ENCODE data around the gene SLC27A1.
"Not testable (repeated sequence)": the region's sequence is repeated elsewhere in the genome, so short reads cannot be mapped to it uniquely, and the experiment has no call there.

GRCh38 chr19:17518654-17519053 lies 48.3 kb downstream of the SLC27A1 start:
- TF ChIP-seq CTCF (IDR thresholded peaks at IDR 0.05); POLR2A (IDR thresholded peaks at IDR 0.05); POLR2AphosphoS5 (IDR thresholded peaks at IDR 0.05; ENCODE audit: insufficient read depth in 1 of 2, low read depth in 1 of 2): not testable (repeated sequence)

Data from vagina (tissue), 2 donors.